Measurements from ENCODE around the gene DDX25. TPM values are rescaled to one million over a fixed set of nuclear protein-coding genes. Genes with fewer than 3 reads are reported as not detected.
A peak's percentile ranks its signal among the peaks of the same experiment; 100 is the strongest.

The DDX25 gene
- total RNA-seq, 4 donors from 2014 or later: not detected

DNA sequence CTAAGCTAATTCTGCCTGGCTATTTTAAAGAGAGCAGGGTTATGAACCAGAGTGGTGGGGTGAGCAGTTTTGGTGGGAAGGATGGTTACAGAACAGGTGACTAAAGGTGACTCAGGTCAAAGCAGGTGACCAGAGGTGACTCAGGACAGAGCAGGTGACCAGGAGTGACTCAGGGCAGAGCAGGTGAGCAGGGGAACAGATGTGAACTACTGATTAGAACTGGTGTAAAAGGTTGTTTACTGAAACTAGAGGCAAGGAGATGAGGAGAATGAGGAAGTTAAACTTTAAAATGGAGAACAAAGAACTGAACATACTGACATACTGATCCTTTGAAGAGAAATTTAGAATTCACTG, 32.2 kb upstream of the DDX25 start:
- H3K4me3 ChIP-seq: no peak overlapping the region
- no peak overlapping the region for H3K27ac ChIP-seq
- in situ Hi-C loops (cut with MboI; ENCODE audit: low sequenced_read_pairs in 4 of 4) (no loop called here), intact Hi-C loops (cut with DNase I; ENCODE audit: low total_unique reads) (no loop called here)
- TF ChIP-seq, protein P1, sequence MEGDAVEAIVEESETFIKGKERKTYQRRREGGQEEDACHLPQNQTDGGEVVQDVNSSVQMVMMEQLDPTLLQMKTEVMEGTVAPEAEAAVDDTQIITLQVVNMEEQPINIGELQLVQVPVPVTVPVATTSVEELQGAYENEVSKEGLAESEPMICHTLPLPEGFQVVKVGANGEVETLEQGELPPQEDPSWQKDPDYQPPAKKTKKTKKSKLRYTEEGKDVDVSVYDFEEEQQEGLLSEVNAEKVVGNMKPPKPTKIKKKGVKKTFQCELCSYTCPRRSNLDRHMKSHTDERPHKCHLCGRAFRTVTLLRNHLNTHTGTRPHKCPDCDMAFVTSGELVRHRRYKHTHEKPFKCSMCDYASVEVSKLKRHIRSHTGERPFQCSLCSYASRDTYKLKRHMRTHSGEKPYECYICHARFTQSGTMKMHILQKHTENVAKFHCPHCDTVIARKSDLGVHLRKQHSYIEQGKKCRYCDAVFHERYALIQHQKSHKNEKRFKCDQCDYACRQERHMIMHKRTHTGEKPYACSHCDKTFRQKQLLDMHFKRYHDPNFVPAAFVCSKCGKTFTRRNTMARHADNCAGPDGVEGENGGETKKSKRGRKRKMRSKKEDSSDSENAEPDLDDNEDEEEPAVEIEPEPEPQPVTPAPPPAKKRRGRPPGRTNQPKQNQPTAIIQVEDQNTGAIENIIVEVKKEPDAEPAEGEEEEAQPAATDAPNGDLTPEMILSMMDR (IDR thresholded peaks at IDR 0.05 in 4 of 5, conservative IDR thresholded peaks at IDR 0.05 in 1 of 5): no peak
- no peak for TF ChIP-seq POLR2A (IDR thresholded peaks at IDR 0.05)
- no peaks in the 10 kb centered on the region for H3K4me1 ChIP-seq
- DNase-seq (no peak), ATAC-seq (no peak)
- H3K27me3 ChIP-seq: no peaks in the 10 kb centered on the region
- no peaks in the 10 kb centered on the region for H3K9me3 ChIP-seq
- no peaks in the 10 kb centered on the region for H3K36me3 ChIP-seq

DNA sequence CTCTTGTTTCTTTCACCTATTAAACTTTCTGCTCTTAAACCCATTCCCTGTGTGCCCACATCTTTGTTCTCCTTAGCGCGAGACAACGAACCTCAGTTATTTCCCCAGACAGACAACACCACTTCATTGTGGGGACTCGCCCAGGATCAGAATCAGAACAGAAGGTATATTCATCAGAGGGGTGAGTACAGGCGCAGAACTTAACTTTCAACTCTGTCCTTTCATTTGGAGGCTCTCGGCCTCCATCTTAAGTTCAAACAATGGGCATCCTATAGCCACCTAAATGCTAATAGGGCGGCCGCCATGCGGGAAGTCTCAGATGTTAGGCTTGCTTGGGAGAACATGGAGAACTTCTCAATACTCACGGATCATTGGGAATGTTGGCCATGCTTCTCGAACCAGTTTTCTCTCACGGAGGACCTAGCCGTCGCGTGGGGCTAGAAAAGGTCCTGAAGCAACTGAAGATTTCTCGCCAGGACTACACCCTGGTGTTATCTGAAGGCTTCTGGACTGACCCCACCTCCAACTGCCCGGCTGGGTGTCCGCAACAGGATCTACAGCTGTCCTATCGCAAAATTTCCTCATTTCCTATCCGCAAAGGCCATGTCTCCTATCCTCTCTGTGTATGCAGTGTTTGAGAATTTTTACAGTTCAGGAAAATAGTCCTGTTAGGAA, 30.3 kb upstream of the DDX25 start:
- TF ChIP-seq, protein P1 (IDR thresholded peaks at IDR 0.05 in 4 of 5, conservative IDR thresholded peaks at IDR 0.05 in 1 of 5): no peak
- no peak for TF ChIP-seq POLR2A (IDR thresholded peaks at IDR 0.05)
- Histone ChIP-seq H3K27ac (no peak overlapping the region), H3K27me3 (no peaks in the 10 kb centered on the region), H3K4me3 (no peak overlapping the region), H3K4me1 (no peaks in the 10 kb centered on the region), H3K9me3 (no peaks in the 10 kb centered on the region), H3K36me3 (no peaks in the 10 kb centered on the region)
- ATAC-seq: no peak
- intact Hi-C loops (cut with DNase I; ENCODE audit: low total_unique reads) (no loop called here), in situ Hi-C loops (cut with MboI; ENCODE audit: low sequenced_read_pairs in 4 of 4) (no loop called here)
- no peak for DNase-seq

DNA sequence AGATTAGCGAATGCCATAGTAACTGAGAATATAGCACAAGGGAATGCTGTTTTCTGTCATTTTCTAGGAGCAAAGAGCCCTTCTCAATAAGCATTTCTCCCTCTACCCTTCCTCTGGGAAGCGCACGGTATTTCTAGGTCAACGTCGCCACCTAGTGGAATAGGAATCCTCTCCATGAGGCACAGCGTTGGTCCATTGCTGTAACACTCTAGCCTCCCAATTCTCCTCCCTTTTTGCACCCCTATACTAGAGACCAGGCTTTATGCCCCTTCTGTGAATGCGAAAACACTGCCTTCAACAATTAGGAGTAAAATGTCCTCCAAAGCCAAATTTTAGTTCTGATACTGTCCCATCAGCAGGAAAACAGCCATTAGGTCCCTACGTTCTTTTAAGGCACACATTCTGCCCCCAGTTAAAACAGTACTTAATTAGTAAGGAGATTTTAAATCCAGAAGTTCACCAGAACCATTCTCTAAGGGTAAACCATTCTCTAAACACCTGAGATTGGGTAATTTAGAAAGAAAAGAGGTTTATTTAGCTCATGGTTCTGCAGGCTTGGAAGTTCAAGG, 29.7 kb upstream of the DDX25 start:
- in situ Hi-C loops (cut with MboI; ENCODE audit: low sequenced_read_pairs in 4 of 4): loop anchor here in 3 of 4 donors (25.0 kb wide), 3 partner anchors 262 to 912 kb away; partner anchors contain the start of genes CCDC15 (in 1 of the 3) and TMEM218 (in 1 of the 3)

DNA sequence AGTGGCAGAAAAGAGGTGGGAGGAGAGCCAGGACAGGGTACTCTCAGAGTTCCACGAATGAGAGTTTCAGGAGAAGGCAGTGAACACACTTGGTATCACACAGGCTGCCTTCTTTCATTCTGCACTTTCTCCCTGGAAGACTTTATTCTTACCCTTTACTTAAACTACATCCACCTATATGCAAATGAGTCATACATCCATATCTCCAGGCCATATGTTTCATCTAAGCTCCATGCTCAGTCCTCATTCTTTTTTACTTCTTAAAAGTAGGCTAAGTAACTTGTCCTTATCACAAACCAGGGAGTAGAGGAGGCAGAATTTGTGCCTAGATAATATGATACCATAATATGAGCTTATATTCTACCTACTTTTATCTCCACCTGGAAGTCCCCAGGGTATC, 23.0 kb upstream of the DDX25 start:
- in situ Hi-C loops (cut with MboI; ENCODE audit: low sequenced_read_pairs in 4 of 4): loop anchor here in 3 of 4 donors (25.0 kb wide), 3 partner anchors 269 to 919 kb away; partner anchors contain the start of genes CCDC15 (in 1 of the 3) and TMEM218 (in 1 of the 3)

More for the DNA sequence above, 29.7 kb upstream of the DDX25 start:
- Histone ChIP-seq H3K9me3 (no peaks in the 10 kb centered on the region), H3K27me3 (no peaks in the 10 kb centered on the region), H3K4me1 (no peaks in the 10 kb centered on the region), H3K4me3 (no peak overlapping the region), H3K27ac (no peak overlapping the region), H3K36me3 (no peaks in the 10 kb centered on the region)
- TF ChIP-seq POLR2A (IDR thresholded peaks at IDR 0.05): no peak
- TF ChIP-seq, protein P1 (IDR thresholded peaks at IDR 0.05 in 4 of 5, conservative IDR thresholded peaks at IDR 0.05 in 1 of 5): peak in 4 of 5 experiments; percentile 31 to 69 (median 56)
- ATAC-seq (peak; percentile 80 to 81), DNase-seq (peak in 1 of 2 donors; percentile 15)
- intact Hi-C loops (cut with DNase I; ENCODE audit: low total_unique reads): no loop called here

More for the DNA sequence above, 23.0 kb upstream of the DDX25 start:
- H3K9me3 ChIP-seq: no peaks in the 10 kb centered on the region
- H3K27ac ChIP-seq: no peak overlapping the region
- no peaks in the 10 kb centered on the region for H3K27me3 ChIP-seq
- TF ChIP-seq POLR2A (IDR thresholded peaks at IDR 0.05): no peak
- TF ChIP-seq, protein P1 (IDR thresholded peaks at IDR 0.05 in 4 of 5, conservative IDR thresholded peaks at IDR 0.05 in 1 of 5): no peak
- ATAC-seq: no peak
- intact Hi-C loops (cut with DNase I; ENCODE audit: low total_unique reads): no loop called here
- H3K4me1 ChIP-seq: no peaks in the 10 kb centered on the region
- no peak overlapping the region for H3K4me3 ChIP-seq
- no peak for DNase-seq
- H3K36me3 ChIP-seq: no peaks in the 10 kb centered on the region
